Neutrophil (primary cell): ENCODE measurements around the gene SUPT20H.

Experiments
- H3K27ac ChIP-seq: fragments of 200-600 bp; sonication (generic); 2 replicates; pipeline ENCODE4 v1.5.1; 2016; ENCODE audit warnings: mild to moderate bottlenecking, moderate library complexity
- H3K27me3 ChIP-seq: fragments of 200-600 bp; sonication (generic); 2 replicates; pipeline ENCODE4 v1.6.0; 2016; ENCODE audit warnings: mild to moderate bottlenecking
- H3K36me3 ChIP-seq: fragments of 200-600 bp; sonication (generic); 2 replicates; pipeline ENCODE4 v1.5.1; 2017
- H3K4me1 ChIP-seq, 2 experiments: fragments of 200-600 bp in 1 of 2; sonication (generic) in 1 of 2; 1 replicate in 1 of 2; 2 replicates in 1 of 2; pipeline versions ENCODE4 v1.5.1 to v1.6.1; 2013 to 2016; ENCODE audit warnings: low read depth in 1 of 2, low read length in 1 of 2, mild to moderate bottlenecking in 1 of 2, moderate library complexity in 1 of 2; ENCODE audit not compliant: control insufficient read depth in 1 of 2, insufficient read depth in 1 of 2
- H3K4me3 ChIP-seq, 2 experiments: fragments of 200-600 bp in 1 of 2; sonication (generic) in 1 of 2; 1 replicate in 1 of 2; 2 replicates in 1 of 2; pipeline ENCODE4 v1.5.1; 2013 to 2016; ENCODE audit warnings: low read depth in 1 of 2, low read length in 1 of 2, mild to moderate bottlenecking in 1 of 2, moderate library complexity in 1 of 2
- H3K9me3 ChIP-seq: fragments of 200-600 bp; sonication (generic); 2 replicates; pipeline ENCODE4 v1.5.1; 2016
- TF ChIP-seq, protein P1 (sequence below): fragments of 200-600 bp; sonication (generic); IDR thresholded peaks from 2 replicates; pipeline ENCODE4 v1.5.1; 2016; ENCODE audit warnings: antibody characterized with exemption

SUPT20H gene

DNA sequence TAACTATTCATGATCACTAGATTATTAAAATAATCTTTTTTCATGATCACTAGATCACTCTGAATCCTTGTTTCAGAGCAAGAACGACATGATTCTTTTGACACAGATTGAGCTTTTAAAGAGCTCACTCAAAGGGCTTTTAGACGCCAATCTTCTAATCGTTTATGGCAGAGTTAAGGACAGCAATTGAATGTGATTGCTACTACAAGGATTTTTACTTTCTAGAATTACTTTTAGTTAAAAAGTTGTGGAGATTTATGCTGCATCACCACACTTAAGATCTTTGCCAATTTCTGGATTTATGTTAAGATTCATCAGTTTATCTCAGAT, 57.6 kb downstream of the SUPT20H start:
- H3K27ac ChIP-seq: no peak overlapping the region
- H3K27me3 ChIP-seq: no peaks in the 10 kb centered on the region
- peaks cover 13 to 31% of the 10 kb centered on the region in 2 experiments for H3K4me1 ChIP-seq
- TF ChIP-seq, protein P1, sequence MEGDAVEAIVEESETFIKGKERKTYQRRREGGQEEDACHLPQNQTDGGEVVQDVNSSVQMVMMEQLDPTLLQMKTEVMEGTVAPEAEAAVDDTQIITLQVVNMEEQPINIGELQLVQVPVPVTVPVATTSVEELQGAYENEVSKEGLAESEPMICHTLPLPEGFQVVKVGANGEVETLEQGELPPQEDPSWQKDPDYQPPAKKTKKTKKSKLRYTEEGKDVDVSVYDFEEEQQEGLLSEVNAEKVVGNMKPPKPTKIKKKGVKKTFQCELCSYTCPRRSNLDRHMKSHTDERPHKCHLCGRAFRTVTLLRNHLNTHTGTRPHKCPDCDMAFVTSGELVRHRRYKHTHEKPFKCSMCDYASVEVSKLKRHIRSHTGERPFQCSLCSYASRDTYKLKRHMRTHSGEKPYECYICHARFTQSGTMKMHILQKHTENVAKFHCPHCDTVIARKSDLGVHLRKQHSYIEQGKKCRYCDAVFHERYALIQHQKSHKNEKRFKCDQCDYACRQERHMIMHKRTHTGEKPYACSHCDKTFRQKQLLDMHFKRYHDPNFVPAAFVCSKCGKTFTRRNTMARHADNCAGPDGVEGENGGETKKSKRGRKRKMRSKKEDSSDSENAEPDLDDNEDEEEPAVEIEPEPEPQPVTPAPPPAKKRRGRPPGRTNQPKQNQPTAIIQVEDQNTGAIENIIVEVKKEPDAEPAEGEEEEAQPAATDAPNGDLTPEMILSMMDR: no peak
- H3K9me3 ChIP-seq: no peaks in the 10 kb centered on the region
- peaks cover 16% of the 10 kb centered on the region for H3K36me3 ChIP-seq
- no peak overlapping the region for H3K4me3 ChIP-seq

DNA sequence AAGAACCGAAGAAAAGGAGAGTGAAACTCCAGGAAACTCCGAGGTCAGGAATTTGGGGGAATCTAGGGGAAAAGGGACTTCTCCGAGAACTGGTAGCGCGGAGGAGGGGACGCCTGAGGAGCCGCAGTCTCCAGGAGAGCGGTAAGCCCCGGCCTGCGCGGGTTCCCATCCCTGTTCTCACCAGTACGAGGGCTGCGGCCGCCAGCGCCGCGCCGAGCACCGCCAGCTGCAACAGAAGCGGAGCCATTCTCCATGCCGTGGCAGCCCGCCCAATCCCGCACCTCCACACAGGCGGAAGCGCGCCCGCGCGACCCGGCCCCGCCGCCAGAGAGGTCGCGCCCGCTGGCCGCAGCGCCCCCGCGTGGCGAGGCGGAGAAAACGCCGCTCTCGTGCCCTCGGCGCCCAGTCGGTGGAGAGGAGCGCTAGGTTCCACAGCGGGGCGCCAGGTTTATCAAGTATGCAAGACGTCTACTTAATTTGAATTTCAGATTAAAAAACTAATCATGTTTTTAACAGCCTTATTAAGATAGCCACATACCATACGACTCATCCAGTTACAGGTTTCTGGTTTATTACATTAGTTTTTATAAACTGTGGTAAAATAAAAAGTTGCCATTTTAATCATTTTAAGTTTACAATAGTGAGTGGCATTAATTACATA, 60.3 kb downstream of the SUPT20H start, which contains the start of gene ALG5:
TSS of gene ALG5 (minus strand) at position 287 of the 661 bp plus-strand sequence. CDS start at position 247, 40 bp downstream.
- no peaks in the 10 kb centered on the region for H3K9me3 ChIP-seq
- H3K4me3 ChIP-seq: peak within 1 kb of the TSS; percentile 88 to 93
- peaks cover 13 to 31% of the 10 kb centered on the region in 2 experiments for H3K4me1 ChIP-seq
- no peaks in the 10 kb centered on the region for H3K27me3 ChIP-seq
- TF ChIP-seq, protein P1: peak; percentile 99
- peaks cover 11% of the 10 kb centered on the region for H3K36me3 ChIP-seq
- H3K27ac ChIP-seq: peak within 1 kb of the TSS; percentile 97

DNA sequence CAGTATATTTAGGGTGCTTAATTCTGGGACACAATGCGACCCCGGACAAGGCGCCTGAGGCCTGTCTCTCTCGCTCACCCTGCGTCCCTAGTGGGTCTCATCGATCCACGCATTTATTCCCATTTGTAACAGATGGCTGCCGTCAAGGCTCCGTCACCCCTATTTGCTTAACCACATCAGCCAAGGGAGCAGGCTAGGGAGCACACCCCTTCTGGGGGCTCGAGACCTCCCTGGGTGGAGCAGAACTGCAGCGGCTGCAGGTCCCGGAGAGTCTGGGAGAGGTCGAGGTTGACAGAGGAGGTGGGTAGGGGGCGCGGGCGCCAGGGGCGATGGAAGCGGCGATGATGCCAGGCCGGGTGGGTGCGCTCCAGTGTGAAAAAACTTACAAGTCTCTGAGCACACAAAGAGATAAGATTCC, 60.9 kb downstream of the SUPT20H start:
- TF ChIP-seq, protein P1: no peak
- Histone ChIP-seq H3K27ac (no peak overlapping the region), H3K4me1 (peaks cover 13 to 31% of the 10 kb centered on the region in 2 experiments), H3K36me3 (peaks cover 11% of the 10 kb centered on the region), H3K27me3 (no peaks in the 10 kb centered on the region), H3K9me3 (no peaks in the 10 kb centered on the region), H3K4me3 (peak overlapping the region; percentile 88 to 93)

DNA sequence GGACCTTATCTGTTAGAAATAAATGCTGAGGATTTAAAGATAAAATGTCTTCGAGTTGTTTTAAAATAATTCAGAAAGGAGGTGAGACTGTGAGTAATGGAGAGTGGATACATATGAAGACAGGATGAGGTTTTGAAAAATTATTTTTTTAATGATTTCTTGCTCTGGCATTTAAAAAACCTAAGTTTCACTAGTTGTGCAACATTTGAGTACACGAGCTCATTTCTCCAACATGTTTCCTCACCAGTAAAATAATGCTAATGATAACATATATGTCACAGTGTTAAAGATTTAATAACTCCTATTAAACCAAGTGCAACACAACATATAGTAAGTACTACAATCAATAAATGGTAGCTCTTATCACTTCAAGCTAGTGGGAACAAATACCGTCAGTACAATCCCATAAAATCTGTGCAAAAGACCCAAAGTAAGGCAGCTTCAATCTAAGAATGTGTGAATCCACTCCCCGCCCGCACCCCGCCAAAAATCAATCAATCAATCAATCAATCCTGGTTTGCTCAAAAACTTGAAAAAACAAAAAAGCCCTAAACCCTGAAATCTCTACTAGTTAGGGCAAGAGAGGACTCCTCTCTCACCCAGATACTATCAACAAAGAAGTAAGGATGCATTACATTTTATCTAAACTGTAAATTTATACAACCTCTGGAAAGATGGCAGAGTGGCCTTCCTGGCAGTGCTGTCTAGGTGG, 61.6 kb downstream of the SUPT20H start:
- Histone ChIP-seq H3K27me3 (no peaks in the 10 kb centered on the region), H3K27ac (no peak overlapping the region), H3K36me3 (peaks cover 17% of the 10 kb centered on the region), H3K9me3 (no peaks in the 10 kb centered on the region), H3K4me3 (peak overlapping the region; percentile 88 to 93), H3K4me1 (peaks cover 13 to 31% of the 10 kb centered on the region in 2 experiments)
- TF ChIP-seq, protein P1: no peak

DNA sequence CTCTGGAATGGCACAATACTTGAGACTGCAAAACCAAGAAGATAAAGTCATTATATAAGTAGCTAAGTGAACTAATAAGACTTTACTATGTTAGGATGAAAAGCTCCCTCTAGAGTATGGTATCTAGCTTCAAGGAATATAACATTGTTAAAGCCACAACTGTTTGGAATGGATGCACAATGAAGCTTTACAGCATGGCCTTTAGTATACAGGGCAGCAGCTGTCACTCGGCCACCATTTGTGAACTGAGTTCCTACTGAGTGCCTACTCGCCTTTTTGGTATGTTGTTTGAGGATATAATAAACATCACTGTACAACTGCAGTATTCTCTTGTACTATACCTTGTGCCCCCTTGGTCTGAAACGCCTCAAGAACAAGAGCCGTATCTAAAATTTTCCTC, 67.1 kb downstream of the SUPT20H start:
- no peaks in the 10 kb centered on the region for H3K4me1 ChIP-seq

More for the DNA sequence above, 67.1 kb downstream of the SUPT20H start:
- Histone ChIP-seq H3K4me3 (no peak overlapping the region), H3K9me3 (no peaks in the 10 kb centered on the region), H3K36me3 (peaks cover 67% of the 10 kb centered on the region), H3K27ac (no peak overlapping the region), H3K27me3 (no peaks in the 10 kb centered on the region)
- TF ChIP-seq, protein P1: no peak
